Breast epithelium (tissue), 3 donors: ENCODE results near the gene ARMCX6.

Experiments
- CTCF ChIP-seq, 3 donors: fragments of 450-650 bp; IDR thresholded peaks; one replicate each; pipeline ENCODE4 v1.5.1; 2016 to 2017; ENCODE audit warnings: antibody characterized with exemption in 3 of 3, mild to moderate bottlenecking in 3 of 3, moderate library complexity in 3 of 3
- POLR2A ChIP-seq: fragments of 450-650 bp; IDR thresholded peaks from one replicate; pipeline ENCODE4 v1.6.1; 2016; ENCODE audit warnings: antibody characterized with exemption, mild to moderate bottlenecking, moderate library complexity
- POLR2AphosphoS5 ChIP-seq, 3 donors: sonication (generic); formaldehyde crosslinking; IDR thresholded peaks; one replicate each; pipeline ENCODE4 v1.6.1; 2017; ENCODE audit warnings: antibody characterized with exemption in 3 of 3

DNA sequence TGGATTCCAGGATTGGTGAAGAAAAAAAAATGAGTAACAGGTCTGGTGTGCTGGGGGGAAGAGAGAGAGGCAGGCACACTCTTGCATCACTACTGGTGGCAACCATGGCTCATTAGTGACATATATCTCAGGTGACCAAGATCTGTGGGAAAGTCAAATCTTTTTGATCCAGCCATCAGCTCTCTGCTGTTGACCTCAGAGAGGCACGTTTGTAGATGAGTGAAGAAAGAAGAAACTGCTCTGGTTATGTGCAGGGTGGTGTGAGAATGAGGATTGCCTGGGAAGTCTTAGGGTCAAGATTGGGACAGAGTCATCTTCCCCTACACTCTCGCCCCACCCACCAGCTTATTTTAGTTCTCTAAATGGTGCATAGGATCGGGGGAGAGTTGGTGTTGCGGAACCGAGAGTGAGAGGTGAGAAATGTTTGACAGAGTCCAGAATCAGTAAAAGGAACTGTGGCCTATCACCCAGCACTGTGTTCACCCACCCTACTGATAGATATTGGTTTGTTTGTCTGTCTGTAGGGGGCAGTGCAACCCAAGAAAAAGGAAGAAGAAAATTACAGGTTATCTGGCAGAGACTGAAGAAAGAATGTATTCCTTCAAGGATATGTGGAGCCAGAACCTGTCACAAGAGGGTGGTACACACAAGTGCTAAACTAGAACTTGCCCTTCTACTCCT is 21.9 kb downstream of the ARMCX6 start:
- TF ChIP-seq CTCF (IDR thresholded peaks at IDR 0.05), result peak in 2 of 3 donors; percentile 63 to 76
- no peak for TF ChIP-seq POLR2A
- no peak for TF ChIP-seq POLR2AphosphoS5 (IDR thresholded peaks at IDR 0.05)
